Type B pancreatic cell (in vitro differentiated cells): ENCODE measurements around the gene KIAA1671. TPM values are rescaled to one million over a fixed set of nuclear protein-coding genes. Genes with fewer than 3 reads are reported as not detected.

Source experiments
- DNase-seq: peaks from one replicate; pipeline ENCODE4 v3.0.0; 2021; ENCODE audit warnings: mixed read lengths; ENCODE audit not compliant: unreplicated experiment; ENCODE audit errors: extremely low spot score
- H3K27ac Mint-ChIP-seq: 2 replicates; pipeline ENCODE4 v1.8.0; 2021; ENCODE audit warnings: mild to moderate bottlenecking, mixed read lengths
- H3K27me3 Mint-ChIP-seq: 2 replicates; pipeline ENCODE4 v1.8.0; 2021; ENCODE audit warnings: mixed read lengths
- H3K36me3 Mint-ChIP-seq: 2 replicates; pipeline ENCODE4 v1.8.0; 2021; ENCODE audit warnings: mixed read lengths
- H3K4me1 Mint-ChIP-seq: one replicate; pipeline ENCODE4 v1.8.0; 2021; ENCODE audit warnings: mixed read lengths; ENCODE audit not compliant: unreplicated experiment
- H3K4me3 Mint-ChIP-seq: 2 replicates; pipeline ENCODE4 v1.8.0; 2021; ENCODE audit warnings: mild to moderate bottlenecking, mixed read lengths
- H3K9me3 Mint-ChIP-seq: 2 replicates; pipeline ENCODE4 v1.8.0; 2021; ENCODE audit warnings: mixed read lengths
- total RNA-seq: library from RNA; stranded (reverse); gene quantifications from 2 replicates; pipeline ENCODE4 v1.2.1, GENCODE V29; 2021; ENCODE audit warnings: low replicate concordance
- TF ChIP-seq, protein P1 (sequence below): fragments of 200-600 bp; sonication (generic); conservative IDR thresholded peaks from 2 replicates; pipeline ENCODE4 v1.5.0; 2021; ENCODE audit warnings: antibody characterized with exemption, mild to moderate bottlenecking

Gene KIAA1671
- total RNA-seq, 1 donor from 2014 or later: 22.9 TPM

- Mint-ChIP-seq H3K4me3 (no peak overlapping the region), H3K36me3 (no peaks in the 10 kb centered on the region), H3K4me1 (no peaks in the 10 kb centered on the region), H3K27me3 (no peaks in the 10 kb centered on the region), H3K9me3 (no peaks in the 10 kb centered on the region), H3K27ac (no peak overlapping the region)
- no peak for DNase-seq
- TF ChIP-seq, protein P1, sequence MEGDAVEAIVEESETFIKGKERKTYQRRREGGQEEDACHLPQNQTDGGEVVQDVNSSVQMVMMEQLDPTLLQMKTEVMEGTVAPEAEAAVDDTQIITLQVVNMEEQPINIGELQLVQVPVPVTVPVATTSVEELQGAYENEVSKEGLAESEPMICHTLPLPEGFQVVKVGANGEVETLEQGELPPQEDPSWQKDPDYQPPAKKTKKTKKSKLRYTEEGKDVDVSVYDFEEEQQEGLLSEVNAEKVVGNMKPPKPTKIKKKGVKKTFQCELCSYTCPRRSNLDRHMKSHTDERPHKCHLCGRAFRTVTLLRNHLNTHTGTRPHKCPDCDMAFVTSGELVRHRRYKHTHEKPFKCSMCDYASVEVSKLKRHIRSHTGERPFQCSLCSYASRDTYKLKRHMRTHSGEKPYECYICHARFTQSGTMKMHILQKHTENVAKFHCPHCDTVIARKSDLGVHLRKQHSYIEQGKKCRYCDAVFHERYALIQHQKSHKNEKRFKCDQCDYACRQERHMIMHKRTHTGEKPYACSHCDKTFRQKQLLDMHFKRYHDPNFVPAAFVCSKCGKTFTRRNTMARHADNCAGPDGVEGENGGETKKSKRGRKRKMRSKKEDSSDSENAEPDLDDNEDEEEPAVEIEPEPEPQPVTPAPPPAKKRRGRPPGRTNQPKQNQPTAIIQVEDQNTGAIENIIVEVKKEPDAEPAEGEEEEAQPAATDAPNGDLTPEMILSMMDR: no peak
These were observed 259.8 kb downstream of the KIAA1671 start for GRCh38 chr22:25212337-25212736.

DNA sequence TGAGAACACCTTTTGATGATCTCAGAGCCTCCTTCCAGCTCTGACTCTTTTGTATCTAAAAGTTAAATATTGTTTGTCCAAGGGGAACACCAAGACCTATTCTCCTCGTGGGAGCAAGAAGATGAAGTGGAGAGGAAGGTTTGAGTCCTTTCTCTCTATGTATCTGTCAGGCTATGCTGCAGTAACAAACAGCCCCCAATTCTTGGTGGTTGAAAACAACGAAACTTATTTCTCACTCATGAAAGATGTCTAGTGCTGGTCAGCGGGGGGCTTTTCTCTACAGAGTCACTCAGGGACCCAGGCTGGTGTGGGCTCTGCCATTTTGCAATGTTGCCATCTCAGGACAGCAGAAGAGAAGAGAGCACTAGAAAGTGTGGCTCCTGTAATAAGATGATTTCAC, 260.7 kb downstream of the KIAA1671 start:
- Mint-ChIP-seq H3K4me3 (no peak overlapping the region), H3K9me3 (no peaks in the 10 kb centered on the region), H3K4me1 (no peaks in the 10 kb centered on the region), H3K36me3 (no peaks in the 10 kb centered on the region), H3K27me3 (no peaks in the 10 kb centered on the region), H3K27ac (no peak overlapping the region)
- TF ChIP-seq, protein P1: no peak
- no peak for DNase-seq

- no peak overlapping the region for H3K27ac Mint-ChIP-seq
- H3K9me3 Mint-ChIP-seq: no peaks in the 10 kb centered on the region
- H3K4me3 Mint-ChIP-seq: no peak overlapping the region
- peaks cover 21% of the 10 kb centered on the region for H3K27me3 Mint-ChIP-seq
- no peaks in the 10 kb centered on the region for H3K4me1 Mint-ChIP-seq
- TF ChIP-seq, protein P1: no peak
- H3K36me3 Mint-ChIP-seq: no peaks in the 10 kb centered on the region
- no peak for DNase-seq
These were observed 263.7 kb downstream of the KIAA1671 start for GRCh38 chr22:25216230-25216629.

DNA sequence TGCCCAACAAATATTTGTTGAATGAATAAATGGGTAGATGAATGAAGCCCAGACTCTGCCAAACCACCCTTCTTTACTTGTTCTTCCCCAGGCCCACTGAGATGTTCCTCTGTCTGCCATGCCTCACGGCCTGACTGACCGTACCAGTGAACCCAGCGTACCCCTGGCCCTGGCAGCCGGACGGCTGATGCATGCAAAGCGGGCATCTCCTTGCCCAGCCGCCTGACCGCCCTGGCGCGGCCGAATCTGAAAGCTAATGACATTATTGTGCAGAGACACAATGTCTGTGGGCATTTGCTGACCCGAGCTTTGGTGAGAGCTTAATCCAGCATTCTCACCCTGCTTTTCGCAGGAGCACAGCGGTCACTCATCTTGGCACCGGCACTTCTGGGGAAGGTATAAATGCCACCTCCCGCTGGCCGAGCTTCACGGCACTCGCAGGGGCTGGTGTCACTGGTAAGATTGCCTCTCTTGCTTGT, 266.7 kb downstream of the KIAA1671 start, which contains the start of gene CRYBB2:
Gene CRYBB2 (plus strand): TSS at position 429 of the 479 bp plus-strand sequence. CDS start 1,791 bp downstream, outside the sequence.
- Mint-ChIP-seq H3K36me3 (no peaks in the 10 kb centered on the region), H3K4me1 (no peaks in the 10 kb centered on the region)
- no peak for DNase-seq

DNA sequence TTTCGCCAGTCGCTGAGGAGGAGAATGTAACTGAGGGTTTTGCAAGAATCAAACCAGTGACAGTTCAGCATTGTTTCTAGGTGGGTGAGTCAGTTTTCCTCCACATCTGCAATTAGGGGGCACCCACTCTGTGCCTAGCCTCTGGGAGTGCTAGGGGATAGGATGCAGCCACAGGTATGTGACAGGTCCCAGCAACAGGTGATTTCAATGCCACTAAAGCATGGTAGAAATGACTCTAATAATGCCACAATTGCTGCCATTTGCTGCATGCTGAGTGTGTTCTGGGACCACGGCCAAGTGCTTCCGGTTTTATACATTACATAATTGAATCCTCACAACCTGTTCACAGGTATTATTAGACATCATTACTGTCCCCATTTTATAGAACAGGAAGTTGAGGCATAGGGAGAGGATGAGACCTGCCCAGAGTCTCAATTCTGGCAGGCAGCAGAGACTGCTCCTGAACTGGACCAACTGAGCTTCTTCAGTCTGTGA, 267.5 kb downstream of the KIAA1671 start:
- DNase-seq: no peak
- H3K9me3 Mint-ChIP-seq: no peaks in the 10 kb centered on the region
- TF ChIP-seq, protein P1: no peak
- peaks cover 36% of the 10 kb centered on the region for H3K27me3 Mint-ChIP-seq
- no peaks in the 10 kb centered on the region for H3K36me3 Mint-ChIP-seq
- H3K27ac Mint-ChIP-seq: no peak overlapping the region
- no peak overlapping the region for H3K4me3 Mint-ChIP-seq
- H3K4me1 Mint-ChIP-seq: no peaks in the 10 kb centered on the region

More for the DNA sequence above, 266.7 kb downstream of the KIAA1671 start, which contains the start of gene CRYBB2:
- TF ChIP-seq, protein P1: no peak
- Mint-ChIP-seq H3K4me3 (no peak within 1 kb of the TSS), H3K9me3 (no peaks in the 10 kb centered on the region), H3K27ac (no peak within 1 kb of the TSS), H3K27me3 (peaks cover 36% of the 10 kb centered on the region)
